ENCODE measurements around the gene IMMP2L.

GRCh38 chr7:110863258-110863657 is 699.0 kb downstream of the IMMP2L start:
- no peak for TF ChIP-seq EZH2 (IDR thresholded peaks at IDR 0.05)
- no peak for TF ChIP-seq CTCF (IDR thresholded peaks at IDR 0.05)
- TF ChIP-seq EZH2phosphoT487 (IDR thresholded peaks at IDR 0.05) = no peak
